ENCODE data around the gene HTT.

DNA sequence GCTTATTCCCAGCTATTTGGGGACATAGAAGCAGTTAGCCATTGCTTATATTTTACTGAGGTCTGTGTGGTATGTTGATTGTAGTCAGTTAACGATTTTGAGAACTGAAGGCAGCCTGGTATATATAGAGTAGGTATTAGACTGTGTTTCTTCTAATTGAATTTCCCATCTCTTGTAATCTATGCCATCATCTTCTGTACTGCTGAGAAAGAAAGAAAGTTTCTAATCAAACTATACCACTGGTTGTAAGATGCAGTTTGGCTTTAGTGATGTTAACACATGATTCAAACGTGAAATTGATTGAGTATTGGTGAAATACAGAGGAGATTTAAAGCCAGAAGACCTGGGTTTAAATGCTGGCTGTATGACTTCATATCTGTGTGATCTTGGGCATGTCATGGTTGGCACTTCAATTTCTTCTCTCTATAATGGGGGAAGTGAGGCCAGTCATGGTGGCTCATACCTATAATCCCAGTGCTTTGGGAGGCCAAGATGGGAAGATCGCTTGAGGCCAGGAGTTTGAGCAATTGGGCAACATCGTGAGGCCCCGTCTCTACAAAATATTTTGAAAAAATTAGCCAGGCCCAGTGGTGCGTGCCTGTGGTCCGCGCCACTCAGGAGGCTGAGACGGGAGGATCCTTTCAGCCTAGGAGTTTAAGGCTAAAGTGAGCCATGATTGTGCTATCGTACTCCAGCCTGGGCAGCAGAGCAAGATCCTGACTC lies 11.6 kb downstream of the HTT start:
- TF ChIP-seq, protein P1, sequence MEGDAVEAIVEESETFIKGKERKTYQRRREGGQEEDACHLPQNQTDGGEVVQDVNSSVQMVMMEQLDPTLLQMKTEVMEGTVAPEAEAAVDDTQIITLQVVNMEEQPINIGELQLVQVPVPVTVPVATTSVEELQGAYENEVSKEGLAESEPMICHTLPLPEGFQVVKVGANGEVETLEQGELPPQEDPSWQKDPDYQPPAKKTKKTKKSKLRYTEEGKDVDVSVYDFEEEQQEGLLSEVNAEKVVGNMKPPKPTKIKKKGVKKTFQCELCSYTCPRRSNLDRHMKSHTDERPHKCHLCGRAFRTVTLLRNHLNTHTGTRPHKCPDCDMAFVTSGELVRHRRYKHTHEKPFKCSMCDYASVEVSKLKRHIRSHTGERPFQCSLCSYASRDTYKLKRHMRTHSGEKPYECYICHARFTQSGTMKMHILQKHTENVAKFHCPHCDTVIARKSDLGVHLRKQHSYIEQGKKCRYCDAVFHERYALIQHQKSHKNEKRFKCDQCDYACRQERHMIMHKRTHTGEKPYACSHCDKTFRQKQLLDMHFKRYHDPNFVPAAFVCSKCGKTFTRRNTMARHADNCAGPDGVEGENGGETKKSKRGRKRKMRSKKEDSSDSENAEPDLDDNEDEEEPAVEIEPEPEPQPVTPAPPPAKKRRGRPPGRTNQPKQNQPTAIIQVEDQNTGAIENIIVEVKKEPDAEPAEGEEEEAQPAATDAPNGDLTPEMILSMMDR (IDR thresholded peaks at IDR 0.05 in 8 of 11, conservative IDR thresholded peaks at IDR 0.05 in 3 of 11) = no peak
- no peak for TF ChIP-seq POLR2A (IDR thresholded peaks at IDR 0.05)

All from spleen (tissue), 7 donors.